ENCODE results near the gene DNAJC16.

DNAJC16 gene

DNA sequence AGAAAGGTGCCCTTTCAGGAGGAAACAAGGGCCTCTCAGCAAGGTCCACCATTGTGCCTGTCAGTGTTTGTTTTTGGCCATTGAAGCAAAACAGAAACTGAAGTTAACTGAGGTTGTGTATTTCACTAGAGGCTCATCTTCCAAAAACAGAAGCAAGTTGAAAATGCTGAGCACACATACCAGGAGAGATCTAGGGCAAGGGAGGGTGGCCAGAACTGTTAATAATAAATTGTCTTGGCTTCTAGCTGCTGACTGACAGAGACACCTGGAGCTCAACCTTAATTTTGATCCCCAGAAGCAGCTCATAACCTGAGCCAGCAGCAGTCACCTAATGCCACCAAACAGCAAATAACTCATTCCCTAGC lies 53.0 kb downstream of the DNAJC16 start:
- Histone ChIP-seq H3K27ac (ENCODE audit: insufficient read depth in 1 of 2, low read depth in 1 of 2, low read length in 2 of 2, poor library complexity in 1 of 2, severe bottlenecking in 2 of 2) (no peak overlapping the region), H3K9me3 (ENCODE audit: control extremely low read depth in 1 of 5, control insufficient read depth in 4 of 5, insufficient read depth in 2 of 5, low read depth in 1 of 5, low read length in 4 of 5) (no peaks in the 10 kb centered on the region), H3K4me1 (ENCODE audit: control extremely low read depth in 1 of 4, control insufficient read depth in 4 of 4, insufficient read depth in 4 of 4, low read length in 3 of 4) (peaks cover 0 to 4% (median 3%) of the 10 kb centered on the region in 4 experiments), H3K27me3 (replicated peaks in 2 of 5; ENCODE audit: control insufficient read depth in 4 of 5, insufficient read depth in 5 of 5, low read length in 4 of 5) (no peaks in the 10 kb centered on the region), H3K4me3 (ENCODE audit: control insufficient read depth in 1 of 7, extremely low read depth in 1 of 7, insufficient read depth in 4 of 7, low read depth in 2 of 7, low read length in 6 of 7) (no peak overlapping the region), H3K36me3 (ENCODE audit: control insufficient read depth in 4 of 4, insufficient read depth in 4 of 4, low read length in 3 of 4) (peaks cover 0 to 6% (median 0%) of the 10 kb centered on the region in 4 experiments)
- ChIA-PET POLR2A (interaction anchor here (0.6 kb wide), 1 partner anchor 15 kb away, joined by 3 read pairs; no protein-coding TSS in a partner anchor), CTCF (no interaction called here)
- no peak for DNase-seq

DNA sequence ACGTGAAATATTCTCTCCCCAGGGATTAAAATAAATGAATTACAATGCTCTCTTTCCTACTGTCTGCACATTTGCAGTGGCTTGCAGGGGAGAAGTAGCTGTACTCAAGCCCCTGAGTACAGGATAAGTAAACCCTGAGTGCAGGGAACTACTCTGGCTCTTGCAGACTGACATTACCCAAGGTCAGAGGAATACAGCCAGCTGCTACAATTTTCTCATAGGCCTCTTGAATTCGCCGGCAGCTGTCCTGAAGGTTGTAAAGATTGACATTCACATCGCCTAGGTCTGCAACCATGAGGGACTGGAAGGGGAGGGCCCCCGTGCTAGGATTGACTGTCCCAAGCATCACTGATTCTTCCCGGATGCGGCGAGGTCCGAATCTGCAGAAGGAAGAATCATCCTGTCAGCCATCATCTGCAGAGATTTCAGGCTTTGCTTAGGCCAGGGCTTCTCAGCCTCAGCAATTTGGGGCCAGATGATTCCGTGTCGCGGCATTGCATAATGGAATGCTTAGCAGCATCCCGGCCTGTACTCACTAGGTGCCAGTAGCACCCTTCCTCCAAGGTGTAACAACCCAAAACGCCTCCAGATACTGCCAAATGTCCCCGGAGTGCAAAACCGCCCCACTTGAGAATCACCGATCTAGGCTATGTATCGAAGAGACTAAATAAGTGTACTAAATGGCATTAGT lies 56.5 kb downstream of the DNAJC16 start:
- Histone ChIP-seq H3K27me3 (replicated peaks in 2 of 5; ENCODE audit: control insufficient read depth in 4 of 5, insufficient read depth in 5 of 5, low read length in 4 of 5) (no peaks in the 10 kb centered on the region), H3K4me3 (ENCODE audit: control insufficient read depth in 1 of 7, extremely low read depth in 1 of 7, insufficient read depth in 4 of 7, low read depth in 2 of 7, low read length in 6 of 7) (no peak overlapping the region), H3K27ac (ENCODE audit: insufficient read depth in 1 of 2, low read depth in 1 of 2, low read length in 2 of 2, poor library complexity in 1 of 2, severe bottlenecking in 2 of 2) (no peak overlapping the region), H3K36me3 (ENCODE audit: control insufficient read depth in 4 of 4, insufficient read depth in 4 of 4, low read length in 3 of 4) (no peaks in the 10 kb centered on the region), H3K4me1 (ENCODE audit: control extremely low read depth in 1 of 4, control insufficient read depth in 4 of 4, insufficient read depth in 4 of 4, low read length in 3 of 4) (peaks cover 0 to 8% (median 7%) of the 10 kb centered on the region in 4 experiments), H3K9me3 (ENCODE audit: control extremely low read depth in 1 of 5, control insufficient read depth in 4 of 5, insufficient read depth in 2 of 5, low read depth in 1 of 5, low read length in 4 of 5) (no peaks in the 10 kb centered on the region)
- ChIA-PET POLR2A (no interaction called here), CTCF (no interaction called here)
- WGBS (ENCODE audit: insufficient coverage), result over 99% methylated on average over 16 of the region's 18 CpGs
- DNase-seq, result no peak

GRCh38 chr1:15584489-15585363 lies 58.1 kb downstream of the DNAJC16 start, which contains the start of gene AGMAT:
Gene AGMAT (minus strand): TSS chr1:15585051. CDS start chr1:15584967, 84 bp downstream.
- Histone ChIP-seq H3K27me3 (replicated peaks in 2 of 5; ENCODE audit: control insufficient read depth in 4 of 5, insufficient read depth in 5 of 5, low read length in 4 of 5) (no peaks in the 10 kb centered on the region), H3K36me3 (ENCODE audit: control insufficient read depth in 4 of 4, insufficient read depth in 4 of 4, low read length in 3 of 4) (no peaks in the 10 kb centered on the region), H3K9me3 (ENCODE audit: control extremely low read depth in 1 of 5, control insufficient read depth in 4 of 5, insufficient read depth in 2 of 5, low read depth in 1 of 5, low read length in 4 of 5) (no peaks in the 10 kb centered on the region), H3K4me1 (ENCODE audit: control extremely low read depth in 1 of 4, control insufficient read depth in 4 of 4, insufficient read depth in 4 of 4, low read length in 3 of 4) (peaks cover 0 to 8% (median 7%) of the 10 kb centered on the region in 4 experiments), H3K27ac (ENCODE audit: insufficient read depth in 1 of 2, low read depth in 1 of 2, low read length in 2 of 2, poor library complexity in 1 of 2, severe bottlenecking in 2 of 2) (no peak within 1 kb of the TSS), H3K4me3 (ENCODE audit: control insufficient read depth in 1 of 7, extremely low read depth in 1 of 7, insufficient read depth in 4 of 7, low read depth in 2 of 7, low read length in 6 of 7) (peak within 1 kb of the TSS; percentile 19 to 75 (median 59))
- POLR2A ChIA-PET, result no interaction called here
- CTCF ChIA-PET, result no interaction called here
- DNase-seq, result peak; percentile 39 to 71 (median 63)
- WGBS (ENCODE audit: insufficient coverage), result 2% methylated on average over 65 of the region's 68 CpGs

DNA sequence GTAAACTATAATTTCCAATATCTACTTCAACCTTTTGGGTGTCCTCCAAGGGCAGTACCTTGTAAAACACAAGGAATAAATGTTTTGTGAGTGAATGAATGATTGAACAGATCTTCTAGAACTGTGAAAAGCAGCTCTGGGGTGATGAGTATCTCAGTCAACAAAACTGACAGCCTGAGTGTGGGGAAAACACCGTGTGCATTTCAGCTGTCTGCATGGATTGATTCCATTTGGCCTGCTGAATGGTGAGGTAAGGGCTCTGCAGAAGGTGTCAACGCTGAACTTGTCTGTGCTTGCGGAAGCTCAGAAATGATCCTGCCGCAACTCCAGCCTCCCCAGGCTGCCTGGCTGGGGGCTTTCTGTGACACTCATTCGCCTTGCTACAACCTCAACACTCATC lies 65.6 kb downstream of the DNAJC16 start:
- no peak for DNase-seq
- ChIA-PET CTCF (interaction anchor here (1.6 to 9.0 kb wide), 2 partner anchors 11 to 147 kb away, joined by 6 to 69 read pairs; partner anchors contain the start of genes SLC25A34 and TMEM82), POLR2A (no interaction called here)
- H3K27ac ChIP-seq (ENCODE audit: insufficient read depth in 1 of 2, low read depth in 1 of 2, low read length in 2 of 2, poor library complexity in 1 of 2, severe bottlenecking in 2 of 2), result no peak overlapping the region
- H3K36me3 ChIP-seq (ENCODE audit: control insufficient read depth in 4 of 4, insufficient read depth in 4 of 4, low read length in 3 of 4), result no peaks in the 10 kb centered on the region
- H3K4me3 ChIP-seq (ENCODE audit: control insufficient read depth in 1 of 7, extremely low read depth in 1 of 7, insufficient read depth in 4 of 7, low read depth in 2 of 7, low read length in 6 of 7), result no peak overlapping the region
- 80% methylated on average over 4 of the region's 5 CpGs for WGBS (ENCODE audit: insufficient coverage)
- no peaks in the 10 kb centered on the region for H3K9me3 ChIP-seq (ENCODE audit: control extremely low read depth in 1 of 5, control insufficient read depth in 4 of 5, insufficient read depth in 2 of 5, low read depth in 1 of 5, low read length in 4 of 5)
- no peaks in the 10 kb centered on the region for H3K4me1 ChIP-seq (ENCODE audit: control extremely low read depth in 1 of 4, control insufficient read depth in 4 of 4, insufficient read depth in 4 of 4, low read length in 3 of 4)
- H3K27me3 ChIP-seq (replicated peaks in 2 of 5; ENCODE audit: control insufficient read depth in 4 of 5, insufficient read depth in 5 of 5, low read length in 4 of 5), result peaks cover 0 to 8% (median 0%) of the 10 kb centered on the region in 5 experiments

- ChIA-PET POLR2A (no interaction called here), CTCF (interaction anchor here (0.9 to 9.0 kb wide), 7 partner anchors 8 to 143 kb away, joined by 3 to 69 read pairs (median 3); partner anchors contain the start of genes SLC25A34 and TMEM82)
- Histone ChIP-seq H3K27me3 (replicated peaks in 2 of 5; ENCODE audit: control insufficient read depth in 4 of 5, insufficient read depth in 5 of 5, low read length in 4 of 5) (peaks cover 0 to 10% (median 0%) of the 10 kb centered on the region in 5 experiments), H3K36me3 (ENCODE audit: control insufficient read depth in 4 of 4, insufficient read depth in 4 of 4, low read length in 3 of 4) (no peaks in the 10 kb centered on the region), H3K27ac (ENCODE audit: insufficient read depth in 1 of 2, low read depth in 1 of 2, low read length in 2 of 2, poor library complexity in 1 of 2, severe bottlenecking in 2 of 2) (no peak overlapping the region), H3K9me3 (ENCODE audit: control extremely low read depth in 1 of 5, control insufficient read depth in 4 of 5, insufficient read depth in 2 of 5, low read depth in 1 of 5, low read length in 4 of 5) (no peaks in the 10 kb centered on the region), H3K4me3 (ENCODE audit: control insufficient read depth in 1 of 7, extremely low read depth in 1 of 7, insufficient read depth in 4 of 7, low read depth in 2 of 7, low read length in 6 of 7) (no peak overlapping the region), H3K4me1 (ENCODE audit: control extremely low read depth in 1 of 4, control insufficient read depth in 4 of 4, insufficient read depth in 4 of 4, low read length in 3 of 4) (no peaks in the 10 kb centered on the region)
- no peak for DNase-seq
- 93% methylated on average over 4 of the region's 5 CpGs for WGBS (ENCODE audit: insufficient coverage)
Measured at GRCh38 chr1:15595809-15596617, 69.4 kb downstream of the DNAJC16 start.

GRCh38 chr1:15598436-15598835 lies 71.8 kb downstream of the DNAJC16 start:
- ChIA-PET CTCF (interaction anchor here (1.0 to 9.0 kb wide), 2 partner anchors 20 to 141 kb away, joined by 3 to 69 read pairs; partner anchors contain the start of genes SLC25A34 and TMEM82), POLR2A (no interaction called here)

More at GRCh38 chr1:15598436-15598835, 71.8 kb downstream of the DNAJC16 start:
- no peak overlapping the region for H3K27ac ChIP-seq (ENCODE audit: insufficient read depth in 1 of 2, low read depth in 1 of 2, low read length in 2 of 2, poor library complexity in 1 of 2, severe bottlenecking in 2 of 2)
- 80% methylated on average over 1 of the region's 2 CpGs for WGBS (ENCODE audit: insufficient coverage)
- H3K36me3 ChIP-seq (ENCODE audit: control insufficient read depth in 4 of 4, insufficient read depth in 4 of 4, low read length in 3 of 4), result no peaks in the 10 kb centered on the region
- H3K27me3 ChIP-seq (replicated peaks in 2 of 5; ENCODE audit: control insufficient read depth in 4 of 5, insufficient read depth in 5 of 5, low read length in 4 of 5), result peaks cover 0 to 10% (median 0%) of the 10 kb centered on the region in 5 experiments
- no peak for DNase-seq
- H3K4me3 ChIP-seq (ENCODE audit: control insufficient read depth in 1 of 7, extremely low read depth in 1 of 7, insufficient read depth in 4 of 7, low read depth in 2 of 7, low read length in 6 of 7), result no peak overlapping the region
- peaks cover 0 to 5% (median 2%) of the 10 kb centered on the region in 4 experiments for H3K4me1 ChIP-seq (ENCODE audit: control extremely low read depth in 1 of 4, control insufficient read depth in 4 of 4, insufficient read depth in 4 of 4, low read length in 3 of 4)
- no peaks in the 10 kb centered on the region for H3K9me3 ChIP-seq (ENCODE audit: control extremely low read depth in 1 of 5, control insufficient read depth in 4 of 5, insufficient read depth in 2 of 5, low read depth in 1 of 5, low read length in 4 of 5)
